GF-D8 (cell line): ENCODE results near the gene TAF13.
"Not testable (repeated sequence)": the region's sequence is repeated elsewhere in the genome, so short reads cannot be mapped to it uniquely, and the experiment has no call there.

Experiments used
- DNase-seq: peaks from one replicate; lab custom pipeline; 2025; lab: John Stamatoyannopoulos, UW

TAF13 gene

GRCh38 chr1:109046671-109047070, 29.1 kb downstream of the TAF13 start:
- no peak for DNase-seq

- no peak for DNase-seq
These were observed 30.2 kb downstream of the TAF13 start for GRCh38 chr1:109045595-109045994.

- peak; percentile 92 for DNase-seq
These were observed 34.0 kb downstream of the TAF13 start, which contains the start of gene WDR47 for GRCh38 chr1:109041621-109042468. TSS of gene WDR47 (minus strand) at chr1:109042102. CDS start at chr1:109023512, 18,590 bp downstream.

GRCh38 chr1:109040989-109041620, 34.7 kb downstream of the TAF13 start:
- DNase-seq: peak; percentile 11

GRCh38 chr1:109040627-109040988, 35.2 kb downstream of the TAF13 start:
- no peak for DNase-seq

GRCh38 chr1:109034382-109034781, 41.4 kb downstream of the TAF13 start:
- no peak for DNase-seq

GRCh38 chr1:109029493-109029892, 46.3 kb downstream of the TAF13 start:
- not testable (repeated sequence) for DNase-seq

- DNase-seq: no peak
These were observed 48.0 kb downstream of the TAF13 start for GRCh38 chr1:109027841-109028240.

GRCh38 chr1:109025694-109026093, 50.1 kb downstream of the TAF13 start:
- no peak for DNase-seq

- DNase-seq: no peak
These were observed 51.2 kb downstream of the TAF13 start for GRCh38 chr1:109024646-109025045.

GRCh38 chr1:109020693-109021257, 55.0 kb downstream of the TAF13 start:
- DNase-seq: no peak

- DNase-seq: not testable (repeated sequence)
These were observed 58.1 kb downstream of the TAF13 start for GRCh38 chr1:109017719-109018118.

- DNase-seq: no peak
These were observed 58.7 kb downstream of the TAF13 start for GRCh38 chr1:109017134-109017533.
